IMR-90 (cell line): ENCODE results near the gene FANCD2OS.

Source experiments
- CTCF ChIP-seq: conservative IDR thresholded peaks from 2 replicates; pipeline ENCODE4 v1.5.1; 2012; ENCODE audit warnings: mild to moderate bottlenecking, low read depth, low read length, improper control_type of control experiment
- ELK1 ChIP-seq: fragments of 150-350 bp; IDR thresholded peaks from 2 replicates; pipeline ENCODE4 v1.6.1; 2016; ENCODE audit warnings: low read depth, mild to moderate bottlenecking, low read length, moderate library complexity, borderline replicate concordance
- MXI1 ChIP-seq: IDR thresholded peaks from 2 replicates; pipeline ENCODE4 v1.6.1; 2012; ENCODE audit warnings: low read depth, mild to moderate bottlenecking, low read length, moderate library complexity, borderline replicate concordance
- POLR2A ChIP-seq: IDR thresholded peaks from 2 replicates; pipeline ENCODE4 v1.6.1; 2012; ENCODE audit warnings: mild to moderate bottlenecking, low read depth, low read length
- SMC3 ChIP-seq: fragments of 150-350 bp; IDR thresholded peaks from 2 replicates; pipeline ENCODE4 v1.6.1; 2016; ENCODE audit warnings: low read depth, mild to moderate bottlenecking, antibody characterized with exemption, low read length, moderate library complexity
- USF2 ChIP-seq: fragments of 150-350 bp; IDR thresholded peaks from 2 replicates; pipeline ENCODE4 v1.6.1; 2017; ENCODE audit warnings: mild to moderate bottlenecking, antibody characterized with exemption, low read length, low read depth

DNA sequence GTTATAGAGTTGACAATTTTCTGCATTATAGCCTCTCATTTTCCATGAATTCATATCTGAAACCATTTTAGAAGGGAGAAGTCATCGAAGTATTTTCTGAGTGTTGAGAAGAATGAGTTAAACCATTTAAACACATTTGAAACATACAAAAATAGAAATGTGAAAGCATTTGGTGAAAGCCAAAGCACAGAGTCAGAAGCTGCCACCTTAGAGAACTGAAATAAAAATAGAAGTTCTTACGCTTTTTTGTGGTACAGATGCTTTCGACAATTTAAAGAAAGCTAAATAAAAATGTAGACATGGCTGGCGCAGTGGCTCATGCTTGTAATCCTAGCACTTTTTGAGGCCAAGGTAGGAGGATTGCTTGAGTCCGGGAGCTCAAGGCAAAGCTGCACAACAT, 9.0 kb downstream of the FANCD2OS start:
- TF ChIP-seq CTCF (no peak), POLR2A (no peak), USF2 (no peak), ELK1 (no peak), SMC3 (no peak), MXI1 (no peak)
